ENCODE data around the gene TBC1D4. TPM values are rescaled to one million over a fixed set of nuclear protein-coding genes. Genes with fewer than 3 reads are reported as not detected.

The TBC1D4 gene
- polyA plus RNA-seq, 2 donors, result 5.8 to 7.7 TPM

DNA sequence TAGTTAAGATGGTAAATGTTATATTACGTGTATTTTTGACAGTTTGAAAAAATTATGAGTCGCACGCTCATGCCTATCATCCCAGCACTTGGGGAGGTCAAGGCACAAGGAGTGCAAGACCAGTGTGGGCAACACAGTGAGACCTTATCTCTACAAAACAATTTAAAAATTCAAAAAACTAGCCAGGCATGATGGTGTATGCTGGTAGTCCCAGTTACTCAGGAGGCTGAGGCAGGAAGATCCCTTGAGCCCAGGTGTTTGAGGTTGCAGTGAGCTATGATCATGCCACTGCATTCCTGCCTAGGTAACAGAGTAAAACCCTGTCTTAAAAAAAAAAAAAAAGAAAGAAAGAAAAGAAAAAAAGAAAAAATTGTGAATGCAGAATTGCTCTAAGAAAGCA, 58.0 kb downstream of the TBC1D4 start:
- WGBS, 2 donors, result 94 to 96% methylated on average over 3 of the region's 3 CpGs
- Histone ChIP-seq H3K4me1 (ENCODE audit: control insufficient read depth in 2 of 2, insufficient read depth in 2 of 2, low read length in 1 of 2) (no peaks in the 10 kb centered on the region), H3K27ac (ENCODE audit: low read depth in 2 of 2, low read length in 1 of 2) (no peak overlapping the region), H3K4me3 (ENCODE audit: low read depth in 1 of 2, low read length in 2 of 2) (no peak overlapping the region), H3K36me3 (ENCODE audit: control insufficient read depth in 2 of 2, insufficient read depth in 2 of 2, low read length in 1 of 2) (no peaks in the 10 kb centered on the region), H3K9me3 (ENCODE audit: control insufficient read depth in 2 of 2, insufficient read depth in 1 of 2, low read depth in 1 of 2, low read length in 1 of 2) (no peaks in the 10 kb centered on the region), H3K27me3 (ENCODE audit: control insufficient read depth in 1 of 2, insufficient read depth in 2 of 2, low read length in 2 of 2) (no peaks in the 10 kb centered on the region)

DNA sequence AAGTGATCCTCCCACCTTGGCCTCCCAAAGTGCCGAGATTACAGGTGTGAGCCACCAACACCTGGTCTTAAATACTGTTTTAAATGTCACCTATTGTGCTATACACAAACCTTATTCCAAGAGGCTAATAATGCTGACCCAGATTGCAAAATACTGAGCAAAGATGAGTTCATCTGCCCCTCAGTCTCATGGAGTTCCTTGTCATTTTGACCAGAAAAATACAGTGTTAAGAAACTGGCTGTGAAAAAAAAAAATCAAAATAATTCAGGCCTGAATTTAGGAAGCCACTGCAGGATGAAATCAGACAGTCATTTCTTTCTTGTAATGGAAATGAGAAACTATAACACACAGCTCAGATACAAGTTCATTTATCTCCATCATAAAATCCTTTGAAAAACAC, 59.9 kb downstream of the TBC1D4 start:
- WGBS, 2 donors, result 92 to 97% methylated on average over 1 of the region's 1 CpG
- H3K9me3 ChIP-seq (ENCODE audit: control insufficient read depth in 2 of 2, insufficient read depth in 1 of 2, low read depth in 1 of 2, low read length in 1 of 2), result no peaks in the 10 kb centered on the region
- H3K4me3 ChIP-seq (ENCODE audit: low read depth in 1 of 2, low read length in 2 of 2), result no peak overlapping the region
- no peak overlapping the region for H3K27ac ChIP-seq (ENCODE audit: low read depth in 2 of 2, low read length in 1 of 2)
- H3K36me3 ChIP-seq (ENCODE audit: control insufficient read depth in 2 of 2, insufficient read depth in 2 of 2, low read length in 1 of 2), result no peaks in the 10 kb centered on the region
- no peaks in the 10 kb centered on the region for H3K27me3 ChIP-seq (ENCODE audit: control insufficient read depth in 1 of 2, insufficient read depth in 2 of 2, low read length in 2 of 2)
- H3K4me1 ChIP-seq (ENCODE audit: control insufficient read depth in 2 of 2, insufficient read depth in 2 of 2, low read length in 1 of 2), result peaks cover 2% of the 10 kb centered on the region in 2 donors

DNA sequence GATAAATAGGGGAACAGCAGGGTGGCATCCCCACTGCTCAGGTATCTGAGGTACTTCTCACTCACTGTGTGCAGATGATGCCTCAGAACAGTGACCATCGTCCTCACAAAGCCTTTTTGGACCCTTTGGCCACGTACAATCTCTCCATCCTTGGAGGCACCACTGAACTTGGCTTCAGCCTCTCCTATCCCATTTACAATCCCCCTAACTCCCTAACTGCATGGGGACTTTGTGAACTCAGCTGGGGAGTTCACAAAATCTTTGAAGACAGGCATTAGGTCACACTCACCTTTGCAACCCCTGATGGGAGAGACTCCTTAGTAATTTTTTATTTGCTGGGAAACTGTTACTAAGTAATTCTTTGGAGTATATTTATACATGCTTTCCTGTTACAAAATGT, 60.8 kb downstream of the TBC1D4 start:
- no peak overlapping the region for H3K27ac ChIP-seq (ENCODE audit: low read depth in 2 of 2, low read length in 1 of 2)
- no peak overlapping the region for H3K4me3 ChIP-seq (ENCODE audit: low read depth in 1 of 2, low read length in 2 of 2)
- H3K27me3 ChIP-seq (ENCODE audit: control insufficient read depth in 1 of 2, insufficient read depth in 2 of 2, low read length in 2 of 2), result no peaks in the 10 kb centered on the region
- 86 to 89% methylated on average over 2 of the region's 2 CpGs for whole genome bisulfite sequencing, 2 donors
- H3K36me3 ChIP-seq (ENCODE audit: control insufficient read depth in 2 of 2, insufficient read depth in 2 of 2, low read length in 1 of 2), result no peaks in the 10 kb centered on the region
- H3K4me1 ChIP-seq (ENCODE audit: control insufficient read depth in 2 of 2, insufficient read depth in 2 of 2, low read length in 1 of 2), result peaks cover 6 to 10% of the 10 kb centered on the region in 2 donors
- H3K9me3 ChIP-seq (ENCODE audit: control insufficient read depth in 2 of 2, insufficient read depth in 1 of 2, low read depth in 1 of 2, low read length in 1 of 2), result no peaks in the 10 kb centered on the region

DNA sequence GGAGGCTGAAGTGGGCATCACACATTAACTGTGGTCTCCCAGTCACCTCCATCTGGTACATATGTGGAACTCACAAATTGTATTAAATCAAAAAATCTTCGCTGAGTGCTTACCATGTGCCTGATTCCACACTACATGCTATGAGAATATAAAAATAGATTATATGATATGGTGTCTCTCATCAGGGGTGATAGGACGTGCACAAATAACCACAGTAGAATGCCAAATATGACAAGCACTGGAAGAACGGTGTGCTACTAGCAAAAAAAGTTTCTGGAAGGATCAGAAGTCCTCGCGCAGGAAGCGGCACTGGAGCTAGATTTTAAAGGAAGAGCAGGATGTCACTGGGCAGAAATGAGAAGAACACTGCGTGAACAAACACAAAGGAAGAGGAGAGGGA, 62.3 kb downstream of the TBC1D4 start:
- no peak overlapping the region for H3K4me3 ChIP-seq (ENCODE audit: low read depth in 1 of 2, low read length in 2 of 2)
- no peak overlapping the region for H3K27ac ChIP-seq (ENCODE audit: low read depth in 2 of 2, low read length in 1 of 2)
- peaks cover 6 to 10% of the 10 kb centered on the region in 2 donors for H3K4me1 ChIP-seq (ENCODE audit: control insufficient read depth in 2 of 2, insufficient read depth in 2 of 2, low read length in 1 of 2)
- WGBS, 2 donors, result 91 to 93% methylated on average over 7 of the region's 7 CpGs
- no peaks in the 10 kb centered on the region for H3K27me3 ChIP-seq (ENCODE audit: control insufficient read depth in 1 of 2, insufficient read depth in 2 of 2, low read length in 2 of 2)
- no peaks in the 10 kb centered on the region for H3K36me3 ChIP-seq (ENCODE audit: control insufficient read depth in 2 of 2, insufficient read depth in 2 of 2, low read length in 1 of 2)
- H3K9me3 ChIP-seq (ENCODE audit: control insufficient read depth in 2 of 2, insufficient read depth in 1 of 2, low read depth in 1 of 2, low read length in 1 of 2), result no peaks in the 10 kb centered on the region

DNA sequence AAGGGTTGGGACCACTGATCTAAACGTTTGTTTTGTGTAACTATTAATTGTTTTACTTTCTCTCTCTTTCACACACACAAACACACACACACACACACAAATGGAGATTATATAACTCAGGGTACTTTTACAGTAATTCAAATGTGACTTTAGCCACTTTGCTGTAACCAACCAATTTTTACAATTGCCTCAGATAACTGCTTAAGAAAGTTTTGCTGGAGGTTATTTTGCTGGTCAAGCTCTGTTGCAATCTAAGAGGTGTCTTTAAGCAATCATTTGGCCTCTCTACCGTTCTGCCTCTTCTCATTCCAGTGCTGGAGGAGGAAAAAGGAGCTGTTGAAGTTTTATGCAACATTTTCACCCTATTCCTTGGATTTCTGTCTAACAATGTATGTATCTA, 63.0 kb downstream of the TBC1D4 start:
- WGBS, 2 donors, result 35 to 41% methylated on average over 2 of the region's 2 CpGs
- Histone ChIP-seq H3K9me3 (ENCODE audit: control insufficient read depth in 2 of 2, insufficient read depth in 1 of 2, low read depth in 1 of 2, low read length in 1 of 2) (no peaks in the 10 kb centered on the region), H3K4me3 (ENCODE audit: low read depth in 1 of 2, low read length in 2 of 2) (no peak overlapping the region), H3K36me3 (ENCODE audit: control insufficient read depth in 2 of 2, insufficient read depth in 2 of 2, low read length in 1 of 2) (no peaks in the 10 kb centered on the region), H3K27ac (ENCODE audit: low read depth in 2 of 2, low read length in 1 of 2) (no peak overlapping the region), H3K27me3 (ENCODE audit: control insufficient read depth in 1 of 2, insufficient read depth in 2 of 2, low read length in 2 of 2) (no peaks in the 10 kb centered on the region), H3K4me1 (ENCODE audit: control insufficient read depth in 2 of 2, insufficient read depth in 2 of 2, low read length in 1 of 2) (peaks cover 6 to 10% of the 10 kb centered on the region in 2 donors)

DNA sequence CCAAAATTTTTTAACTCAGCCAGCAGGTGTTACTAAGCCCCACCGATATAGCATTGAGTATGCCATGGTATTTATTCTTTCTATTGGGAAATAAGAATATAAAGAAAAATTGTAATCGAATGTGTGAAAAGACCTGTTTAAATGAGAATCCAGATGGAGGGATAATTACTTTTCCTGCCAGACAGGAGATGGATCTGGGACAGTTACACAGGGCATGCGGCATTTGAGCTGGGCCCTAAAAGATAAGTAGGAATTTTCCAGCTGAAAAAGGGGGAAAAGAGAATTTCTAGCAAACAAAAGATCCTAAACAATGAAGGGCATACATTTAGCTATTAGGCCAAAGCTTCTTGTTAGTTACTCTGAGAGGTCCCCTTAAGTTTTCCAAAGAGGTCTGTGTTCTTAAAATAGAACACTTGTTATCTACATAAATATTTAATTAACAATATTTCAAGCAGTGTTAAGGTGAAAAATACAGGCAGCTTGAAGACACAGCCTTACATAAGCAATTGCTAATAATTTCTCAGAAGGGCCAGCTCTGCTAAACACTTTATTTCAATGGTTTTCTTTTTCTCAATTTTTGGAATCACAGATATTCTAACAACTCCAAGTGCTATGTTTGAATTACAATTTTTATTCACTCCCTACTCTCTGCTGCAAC, 63.7 kb downstream of the TBC1D4 start:
- Histone ChIP-seq H3K4me1 (ENCODE audit: control insufficient read depth in 2 of 2, insufficient read depth in 2 of 2, low read length in 1 of 2) (peaks cover 6 to 10% of the 10 kb centered on the region in 2 donors), H3K4me3 (ENCODE audit: low read depth in 1 of 2, low read length in 2 of 2) (no peak overlapping the region), H3K27me3 (ENCODE audit: control insufficient read depth in 1 of 2, insufficient read depth in 2 of 2, low read length in 2 of 2) (no peaks in the 10 kb centered on the region), H3K9me3 (ENCODE audit: control insufficient read depth in 2 of 2, insufficient read depth in 1 of 2, low read depth in 1 of 2, low read length in 1 of 2) (no peaks in the 10 kb centered on the region), H3K27ac (ENCODE audit: low read depth in 2 of 2, low read length in 1 of 2) (no peak overlapping the region), H3K36me3 (ENCODE audit: control insufficient read depth in 2 of 2, insufficient read depth in 2 of 2, low read length in 1 of 2) (no peaks in the 10 kb centered on the region)
- 63 to 65% methylated on average over 3 of the region's 3 CpGs for WGBS, 2 donors

DNA sequence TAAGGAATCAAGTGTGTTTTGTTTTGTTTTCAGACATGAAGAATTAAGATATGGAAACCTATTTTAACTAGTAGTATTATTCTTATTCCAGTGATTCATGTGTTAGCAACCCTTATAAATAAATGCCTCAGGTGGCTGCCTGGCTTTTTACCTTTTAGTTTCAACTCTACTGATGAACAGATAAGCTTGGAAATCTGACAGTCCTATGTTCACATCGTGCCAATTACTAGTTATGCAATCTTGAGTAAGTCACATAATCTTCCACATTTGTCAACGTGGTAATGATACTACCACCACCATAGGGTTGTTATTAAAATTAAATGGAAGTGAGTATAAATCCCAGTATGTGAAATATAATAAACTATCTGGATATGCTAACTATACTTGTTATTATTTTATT, 64.3 kb downstream of the TBC1D4 start:
- Histone ChIP-seq H3K4me3 (ENCODE audit: low read depth in 1 of 2, low read length in 2 of 2) (no peak overlapping the region), H3K27me3 (ENCODE audit: control insufficient read depth in 1 of 2, insufficient read depth in 2 of 2, low read length in 2 of 2) (no peaks in the 10 kb centered on the region), H3K27ac (ENCODE audit: low read depth in 2 of 2, low read length in 1 of 2) (no peak overlapping the region), H3K9me3 (ENCODE audit: control insufficient read depth in 2 of 2, insufficient read depth in 1 of 2, low read depth in 1 of 2, low read length in 1 of 2) (no peaks in the 10 kb centered on the region), H3K36me3 (ENCODE audit: control insufficient read depth in 2 of 2, insufficient read depth in 2 of 2, low read length in 1 of 2) (no peaks in the 10 kb centered on the region), H3K4me1 (ENCODE audit: control insufficient read depth in 2 of 2, insufficient read depth in 2 of 2, low read length in 1 of 2) (peaks cover 6 to 10% of the 10 kb centered on the region in 2 donors)
- 29 to 38% methylated on average over 2 of the region's 2 CpGs for WGBS, 2 donors

DNA sequence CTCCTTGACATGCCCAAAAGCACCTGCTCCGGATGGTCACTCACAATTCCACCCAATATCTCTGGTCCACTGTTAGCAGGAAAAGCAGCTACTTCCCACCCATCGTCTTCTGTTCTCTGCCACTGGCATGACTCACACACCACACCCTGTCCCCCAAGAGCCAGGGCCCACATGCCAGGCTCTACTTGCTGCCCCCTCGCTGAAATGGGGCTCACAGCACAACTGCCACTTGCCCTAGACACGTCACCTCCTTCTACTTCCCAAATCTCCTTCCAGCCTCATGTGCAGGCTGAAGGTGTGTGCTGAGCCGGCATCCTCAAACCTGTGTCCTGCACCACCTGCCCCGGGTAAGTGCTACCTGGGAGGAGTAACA, 65.0 kb downstream of the TBC1D4 start:
- H3K4me3 ChIP-seq (ENCODE audit: low read depth in 1 of 2, low read length in 2 of 2), result no peak overlapping the region
- no peaks in the 10 kb centered on the region for H3K9me3 ChIP-seq (ENCODE audit: control insufficient read depth in 2 of 2, insufficient read depth in 1 of 2, low read depth in 1 of 2, low read length in 1 of 2)
- H3K27me3 ChIP-seq (ENCODE audit: control insufficient read depth in 1 of 2, insufficient read depth in 2 of 2, low read length in 2 of 2), result no peaks in the 10 kb centered on the region
- 67 to 73% methylated on average over 6 of the region's 6 CpGs for WGBS, 2 donors
- H3K4me1 ChIP-seq (ENCODE audit: control insufficient read depth in 2 of 2, insufficient read depth in 2 of 2, low read length in 1 of 2), result peaks cover 6 to 10% of the 10 kb centered on the region in 2 donors
- H3K36me3 ChIP-seq (ENCODE audit: control insufficient read depth in 2 of 2, insufficient read depth in 2 of 2, low read length in 1 of 2), result no peaks in the 10 kb centered on the region
- H3K27ac ChIP-seq (ENCODE audit: low read depth in 2 of 2, low read length in 1 of 2), result peak overlapping the region in 1 of 2 donors; percentile 24

DNA sequence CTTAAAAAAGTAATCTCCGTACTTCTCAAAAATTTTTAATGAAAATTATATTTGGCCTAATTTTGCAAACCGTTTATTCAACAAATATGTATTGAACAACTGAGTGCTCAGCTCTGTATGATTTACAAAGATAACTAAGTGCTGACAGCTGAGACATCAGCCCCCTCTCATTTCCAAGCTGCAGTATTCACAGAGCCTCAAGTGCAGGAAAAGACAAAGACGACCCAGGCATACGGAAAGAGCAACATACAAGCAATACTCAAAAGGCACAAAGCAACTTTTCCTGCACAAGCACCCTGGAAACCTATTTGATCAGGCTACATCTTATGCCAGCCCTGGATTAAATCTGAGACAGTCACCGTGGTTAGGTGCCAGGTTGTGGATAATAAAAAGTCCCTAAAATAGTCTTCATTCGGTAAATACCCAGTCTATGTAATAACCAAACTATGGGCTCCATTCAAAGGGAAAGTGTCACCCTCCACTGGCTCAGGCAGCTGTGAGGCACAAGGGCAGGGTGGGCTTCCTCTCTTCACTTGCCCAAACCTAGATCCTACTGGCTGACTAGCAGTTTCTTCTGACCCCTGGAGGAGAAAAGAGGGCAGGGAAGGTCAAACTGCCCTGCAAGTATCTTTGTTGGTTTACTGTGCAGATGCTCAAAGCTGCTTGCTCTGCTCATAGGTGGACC, 65.5 kb downstream of the TBC1D4 start:
- Histone ChIP-seq H3K4me3 (ENCODE audit: low read depth in 1 of 2, low read length in 2 of 2) (no peak overlapping the region), H3K36me3 (ENCODE audit: control insufficient read depth in 2 of 2, insufficient read depth in 2 of 2, low read length in 1 of 2) (no peaks in the 10 kb centered on the region), H3K27me3 (ENCODE audit: control insufficient read depth in 1 of 2, insufficient read depth in 2 of 2, low read length in 2 of 2) (no peaks in the 10 kb centered on the region), H3K27ac (ENCODE audit: low read depth in 2 of 2, low read length in 1 of 2) (peak overlapping the region in 1 of 2 donors; percentile 24), H3K9me3 (ENCODE audit: control insufficient read depth in 2 of 2, insufficient read depth in 1 of 2, low read depth in 1 of 2, low read length in 1 of 2) (no peaks in the 10 kb centered on the region), H3K4me1 (ENCODE audit: control insufficient read depth in 2 of 2, insufficient read depth in 2 of 2, low read length in 1 of 2) (peaks cover 6 to 10% of the 10 kb centered on the region in 2 donors)
- 27 to 40% methylated on average over 6 of the region's 6 CpGs for WGBS, 2 donors

DNA sequence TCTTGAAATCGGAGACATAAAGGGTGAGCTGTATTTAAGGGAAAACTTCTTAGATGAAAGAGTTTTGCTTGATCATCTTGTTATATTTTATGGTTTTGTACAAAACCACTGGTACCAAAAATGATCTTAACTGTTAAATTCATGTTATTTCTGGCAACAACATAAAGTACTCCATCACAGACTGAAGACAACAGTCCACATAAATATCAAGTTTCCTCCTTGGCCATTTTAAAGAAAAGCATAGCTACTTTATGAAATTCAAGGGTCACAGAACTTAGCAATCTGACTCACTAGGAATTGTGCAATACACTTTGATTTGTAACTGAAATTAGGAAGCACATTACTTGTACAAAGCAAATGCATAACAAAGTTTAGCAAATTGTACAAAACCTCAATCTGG, 66.3 kb downstream of the TBC1D4 start:
- Histone ChIP-seq H3K36me3 (ENCODE audit: control insufficient read depth in 2 of 2, insufficient read depth in 2 of 2, low read length in 1 of 2) (no peaks in the 10 kb centered on the region), H3K27ac (ENCODE audit: low read depth in 2 of 2, low read length in 1 of 2) (no peak overlapping the region), H3K4me3 (ENCODE audit: low read depth in 1 of 2, low read length in 2 of 2) (no peak overlapping the region), H3K9me3 (ENCODE audit: control insufficient read depth in 2 of 2, insufficient read depth in 1 of 2, low read depth in 1 of 2, low read length in 1 of 2) (no peaks in the 10 kb centered on the region), H3K4me1 (ENCODE audit: control insufficient read depth in 2 of 2, insufficient read depth in 2 of 2, low read length in 1 of 2) (peaks cover 6 to 10% of the 10 kb centered on the region in 2 donors), H3K27me3 (ENCODE audit: control insufficient read depth in 1 of 2, insufficient read depth in 2 of 2, low read length in 2 of 2) (no peaks in the 10 kb centered on the region)
- 78 to 100% methylated on average over 1 of the region's 1 CpG for WGBS, 2 donors
